Loucy (cell line): ENCODE measurements around the gene CPA2.
"Not testable (repeated sequence)": the region's sequence is repeated elsewhere in the genome, so short reads cannot be mapped to it uniquely, and the experiment has no call there.

Experiments
- H2AFZ ChIP-seq: fragments of 200-600 bp; sonication (generic); 2 replicates; pipeline ENCODE4 v1.6.0; 2016; ENCODE audit warnings: antibody characterized with exemption, mild to moderate bottlenecking, low read length, moderate library complexity
- H3F3A ChIP-seq: fragments of 200-600 bp; 2 replicates; pipeline ENCODE4 v1.6.0; 2016; ENCODE audit warnings: antibody characterized with exemption, low read depth, mild to moderate bottlenecking
- H3K27me3 ChIP-seq: fragments of 200-600 bp; sonication (generic); 2 replicates; pipeline ENCODE4 v1.6.1; 2014; ENCODE audit warnings: low read length, mild to moderate bottlenecking; ENCODE audit not compliant: insufficient read depth, poor library complexity, severe bottlenecking
- H3K36me3 ChIP-seq: fragments of 200-600 bp; sonication (generic); 2 replicates; pipeline ENCODE4 v1.6.1; 2016; ENCODE audit warnings: low read length; ENCODE audit not compliant: insufficient read depth
- H3K4me1 ChIP-seq: fragments of 200-600 bp; sonication (generic); 2 replicates; pipeline ENCODE4 v1.5.1; 2014; ENCODE audit warnings: low read length, mild to moderate bottlenecking; ENCODE audit not compliant: insufficient read depth, poor library complexity, severe bottlenecking
- H3K4me2 ChIP-seq: fragments of 200-600 bp; sonication (generic); 2 replicates; pipeline ENCODE4 v1.6.0; 2014; ENCODE audit warnings: antibody characterized with exemption, low read length, low read depth, mild to moderate bottlenecking; ENCODE audit not compliant: poor library complexity, severe bottlenecking
- H3K4me3 ChIP-seq: fragments of 200-600 bp; sonication (generic); 2 replicates; pipeline ENCODE4 v1.5.1; 2014; ENCODE audit warnings: low read length, mild to moderate bottlenecking, mixed read lengths; ENCODE audit not compliant: poor library complexity, severe bottlenecking
- H3K79me2 ChIP-seq: fragments of 200-600 bp; sonication (generic); 2 replicates; pipeline ENCODE4 v1.6.1; 2014; ENCODE audit warnings: low read length; ENCODE audit not compliant: insufficient read depth
- H3K9ac ChIP-seq: fragments of 200-600 bp; sonication (generic); 2 replicates; pipeline ENCODE4 v1.6.0; 2014; ENCODE audit warnings: mild to moderate bottlenecking, low read depth, low read length, moderate library complexity; ENCODE audit not compliant: poor library complexity, severe bottlenecking
- H3K9me2 ChIP-seq: fragments of 200-600 bp; sonication (generic); replicated peaks from 2 replicates; pipeline ENCODE4 v1.6.1; 2016; ENCODE audit warnings: low read depth, low read length, mixed read lengths
- H3K9me3 ChIP-seq: fragments of 200-600 bp; sonication (generic); 2 replicates; pipeline ENCODE4 v1.6.1; 2014; ENCODE audit warnings: mild to moderate bottlenecking, antibody characterized with exemption, low read length, low read depth; ENCODE audit not compliant: insufficient read depth
- H4K20me1 ChIP-seq: fragments of 200-600 bp; sonication (generic); 2 replicates; pipeline ENCODE4 v1.6.0; 2014; ENCODE audit warnings: antibody characterized with exemption, low read length, mild to moderate bottlenecking; ENCODE audit not compliant: insufficient read depth, poor library complexity, severe bottlenecking
- EZH2phosphoT487 ChIP-seq: fragments of 200-600 bp; IDR thresholded peaks from 2 replicates; pipeline ENCODE4 v1.6.1; 2018; ENCODE audit warnings: antibody characterized with exemption, mild to moderate bottlenecking, moderate library complexity, borderline replicate concordance
- TF ChIP-seq, protein P1 (sequence below): fragments of 200-600 bp; sonication (generic); conservative IDR thresholded peaks from 2 replicates; pipeline ENCODE4 v1.5.1; 2014; ENCODE audit warnings: mild to moderate bottlenecking, antibody characterized with exemption, low read length

CPA2 gene

DNA sequence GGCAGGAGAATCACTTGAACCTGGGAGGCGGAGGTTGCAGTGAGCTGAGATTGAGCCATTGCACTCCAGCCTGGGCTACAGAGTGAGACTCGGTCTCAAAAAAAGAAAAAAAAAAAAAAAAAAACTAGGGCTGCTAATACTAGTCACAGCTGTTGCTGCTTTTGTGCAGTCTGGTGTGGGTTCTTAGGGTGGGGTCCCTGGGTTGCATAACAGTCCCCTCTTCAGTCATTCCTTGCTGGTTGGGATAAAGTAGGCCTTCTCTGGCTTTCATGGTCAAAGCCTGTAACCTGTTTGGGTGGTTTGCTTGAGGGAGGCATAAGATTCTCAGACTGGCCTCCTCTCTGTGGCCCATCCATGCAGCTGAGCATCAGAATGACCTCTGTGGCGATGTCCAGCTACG is 44.9 kb upstream of the CPA2 start:
- H3K9ac ChIP-seq = no peak overlapping the region
- H3K27me3 ChIP-seq = no peaks in the 10 kb centered on the region
- no peaks in the 10 kb centered on the region for H3K79me2 ChIP-seq
- H3K4me3 ChIP-seq = no peak overlapping the region
- H3K36me3 ChIP-seq = no peaks in the 10 kb centered on the region
- no peaks in the 10 kb centered on the region for H3K4me1 ChIP-seq
- H3K9me2 ChIP-seq = no peaks in the 10 kb centered on the region
- H2AFZ ChIP-seq = no peak overlapping the region
- no peaks in the 10 kb centered on the region for H3F3A ChIP-seq
- H4K20me1 ChIP-seq = no peaks in the 10 kb centered on the region
- no peaks in the 10 kb centered on the region for H3K9me3 ChIP-seq
- no peak overlapping the region for H3K4me2 ChIP-seq
- TF ChIP-seq EZH2phosphoT487 = no peak
- TF ChIP-seq, protein P1, sequence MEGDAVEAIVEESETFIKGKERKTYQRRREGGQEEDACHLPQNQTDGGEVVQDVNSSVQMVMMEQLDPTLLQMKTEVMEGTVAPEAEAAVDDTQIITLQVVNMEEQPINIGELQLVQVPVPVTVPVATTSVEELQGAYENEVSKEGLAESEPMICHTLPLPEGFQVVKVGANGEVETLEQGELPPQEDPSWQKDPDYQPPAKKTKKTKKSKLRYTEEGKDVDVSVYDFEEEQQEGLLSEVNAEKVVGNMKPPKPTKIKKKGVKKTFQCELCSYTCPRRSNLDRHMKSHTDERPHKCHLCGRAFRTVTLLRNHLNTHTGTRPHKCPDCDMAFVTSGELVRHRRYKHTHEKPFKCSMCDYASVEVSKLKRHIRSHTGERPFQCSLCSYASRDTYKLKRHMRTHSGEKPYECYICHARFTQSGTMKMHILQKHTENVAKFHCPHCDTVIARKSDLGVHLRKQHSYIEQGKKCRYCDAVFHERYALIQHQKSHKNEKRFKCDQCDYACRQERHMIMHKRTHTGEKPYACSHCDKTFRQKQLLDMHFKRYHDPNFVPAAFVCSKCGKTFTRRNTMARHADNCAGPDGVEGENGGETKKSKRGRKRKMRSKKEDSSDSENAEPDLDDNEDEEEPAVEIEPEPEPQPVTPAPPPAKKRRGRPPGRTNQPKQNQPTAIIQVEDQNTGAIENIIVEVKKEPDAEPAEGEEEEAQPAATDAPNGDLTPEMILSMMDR = no peak

DNA sequence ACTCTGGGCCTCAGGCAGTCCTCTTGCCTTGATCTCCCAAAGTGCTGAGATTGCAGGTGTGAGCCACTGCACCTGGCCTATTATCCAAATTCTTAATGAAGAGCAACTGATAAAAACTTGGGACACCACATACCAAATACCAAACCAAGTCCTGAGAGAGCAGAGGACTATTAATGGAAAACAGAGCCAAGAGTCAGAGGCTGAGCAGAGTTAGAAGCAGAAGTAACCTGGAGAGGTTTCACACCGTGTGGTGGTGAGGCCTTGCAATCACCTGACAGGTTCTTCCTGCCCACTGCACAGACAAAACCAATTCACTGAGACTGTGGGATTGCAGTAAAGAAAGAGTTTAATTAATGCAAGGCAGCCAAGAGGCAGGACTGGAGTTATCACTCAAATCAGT is 43.0 kb upstream of the CPA2 start:
- H3F3A ChIP-seq = no peaks in the 10 kb centered on the region
- no peaks in the 10 kb centered on the region for H4K20me1 ChIP-seq
- no peaks in the 10 kb centered on the region for H3K9me3 ChIP-seq
- no peak overlapping the region for H2AFZ ChIP-seq
- H3K79me2 ChIP-seq = no peaks in the 10 kb centered on the region
- H3K4me2 ChIP-seq = no peak overlapping the region
- TF ChIP-seq, protein P1 = no peak
- TF ChIP-seq EZH2phosphoT487 = no peak
- no peaks in the 10 kb centered on the region for H3K4me1 ChIP-seq
- H3K36me3 ChIP-seq = no peaks in the 10 kb centered on the region
- no peaks in the 10 kb centered on the region for H3K9me2 ChIP-seq
- H3K27me3 ChIP-seq = no peaks in the 10 kb centered on the region
- no peak overlapping the region for H3K9ac ChIP-seq
- no peak overlapping the region for H3K4me3 ChIP-seq

DNA sequence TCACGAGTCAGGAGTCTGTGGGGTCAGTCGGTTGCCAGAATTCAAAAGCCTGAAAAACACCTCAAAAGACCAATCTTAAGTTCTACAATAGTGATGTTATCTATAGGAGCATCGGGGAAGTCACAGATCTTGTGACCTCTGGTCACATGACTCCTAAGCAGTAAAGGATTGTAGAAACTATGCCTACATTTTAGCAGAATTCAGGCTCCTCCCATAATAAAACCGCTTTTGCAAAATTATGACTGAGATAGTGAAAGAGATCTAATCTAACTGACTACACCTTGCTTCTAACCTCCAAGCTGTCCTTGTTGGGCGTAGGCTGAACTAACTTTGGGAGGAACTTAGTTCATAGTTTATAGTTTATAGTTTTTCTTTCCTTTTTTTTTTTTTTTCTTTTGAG is 42.5 kb upstream of the CPA2 start:
- no peak overlapping the region for H3K9ac ChIP-seq
- H3K9me3 ChIP-seq = no peaks in the 10 kb centered on the region
- no peaks in the 10 kb centered on the region for H3K36me3 ChIP-seq
- TF ChIP-seq, protein P1 = no peak
- TF ChIP-seq EZH2phosphoT487 = no peak
- H3K9me2 ChIP-seq = no peaks in the 10 kb centered on the region
- H4K20me1 ChIP-seq = no peaks in the 10 kb centered on the region
- no peaks in the 10 kb centered on the region for H3K4me1 ChIP-seq
- no peaks in the 10 kb centered on the region for H3F3A ChIP-seq
- no peak overlapping the region for H3K4me3 ChIP-seq
- H3K4me2 ChIP-seq = no peak overlapping the region
- no peaks in the 10 kb centered on the region for H3K27me3 ChIP-seq
- H3K79me2 ChIP-seq = no peaks in the 10 kb centered on the region
- no peak overlapping the region for H2AFZ ChIP-seq

DNA sequence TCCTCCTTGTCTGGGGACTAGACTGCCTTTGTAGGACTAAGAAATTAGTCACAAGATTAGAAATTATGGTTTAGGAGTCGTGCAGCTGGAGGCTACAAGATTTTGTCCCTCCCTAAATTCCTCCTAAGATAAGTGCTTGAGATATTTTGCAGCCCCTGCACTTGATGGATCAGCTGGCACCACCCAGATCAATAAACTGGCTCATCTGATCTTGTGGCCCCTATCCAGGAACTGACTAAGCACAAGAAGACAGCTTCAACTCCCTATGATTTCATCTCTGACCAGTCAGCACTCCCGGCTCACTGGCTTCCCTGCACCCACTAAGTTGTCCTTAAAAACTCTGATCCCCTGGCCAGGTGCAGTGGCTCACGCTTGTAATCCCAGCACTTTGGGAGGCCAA is 41.7 kb upstream of the CPA2 start:
- H2AFZ ChIP-seq, H3K4me2 ChIP-seq, H3K4me1 ChIP-seq, H3K27me3 ChIP-seq, H3K9me3 ChIP-seq, H3K4me3 ChIP-seq, H3K79me2 ChIP-seq, H3K36me3 ChIP-seq, H3K9me2 ChIP-seq, H4K20me1 ChIP-seq, H3F3A ChIP-seq, H3K9ac ChIP-seq: not testable (repeated sequence)
